ENCODE results near the gene ZNF175. TPM values are rescaled to one million over a fixed set of nuclear protein-coding genes. Genes with fewer than 3 reads are reported as not detected.
"Not testable (repeated sequence)": the region's sequence is repeated elsewhere in the genome, so short reads cannot be mapped to it uniquely, and the experiment has no call there.

Gene ZNF175
- total and polyA plus RNA-seq, 12 donors = 2.1 to 14.5 (median 6.6) TPM

DNA sequence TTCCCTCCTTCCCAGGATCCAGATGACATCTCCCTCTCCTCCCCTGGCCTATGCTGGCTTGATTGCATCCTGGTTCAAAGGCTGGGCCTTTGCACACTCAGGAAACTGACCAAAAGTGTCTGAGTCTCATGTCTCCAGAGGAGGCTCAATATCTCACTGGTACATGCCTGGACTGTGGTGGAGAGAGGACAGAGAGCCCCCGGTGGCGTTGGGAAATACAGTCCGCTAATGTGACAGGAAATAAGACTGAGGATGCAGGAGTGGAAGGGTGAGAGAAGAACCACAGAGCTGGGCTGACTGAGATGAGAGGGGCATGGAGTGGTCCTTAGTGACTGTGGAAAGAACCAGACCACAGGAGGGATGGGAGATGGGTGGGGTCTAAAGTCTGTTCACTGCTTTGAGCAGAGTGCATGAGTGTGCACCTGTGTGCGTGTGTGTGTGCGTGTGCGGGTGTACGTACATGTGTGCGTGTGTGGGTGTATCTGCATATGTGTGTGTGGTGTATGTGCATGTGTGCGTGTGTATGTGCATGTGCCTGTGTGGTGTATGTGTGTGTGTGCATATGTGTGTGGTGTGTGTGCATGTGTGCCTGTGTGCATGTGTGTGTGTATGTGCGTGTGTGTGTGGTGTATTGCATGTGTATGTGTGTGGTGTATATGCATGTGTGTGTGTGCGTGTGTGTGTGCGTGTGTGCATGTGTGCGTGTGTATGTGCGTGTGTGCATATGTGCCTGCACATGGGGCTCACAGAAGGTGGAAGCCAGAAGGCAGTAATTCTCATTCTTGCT, 57.3 kb downstream of the ZNF175 start:
- no peak for DNase-seq
- TF ChIP-seq, protein P1, sequence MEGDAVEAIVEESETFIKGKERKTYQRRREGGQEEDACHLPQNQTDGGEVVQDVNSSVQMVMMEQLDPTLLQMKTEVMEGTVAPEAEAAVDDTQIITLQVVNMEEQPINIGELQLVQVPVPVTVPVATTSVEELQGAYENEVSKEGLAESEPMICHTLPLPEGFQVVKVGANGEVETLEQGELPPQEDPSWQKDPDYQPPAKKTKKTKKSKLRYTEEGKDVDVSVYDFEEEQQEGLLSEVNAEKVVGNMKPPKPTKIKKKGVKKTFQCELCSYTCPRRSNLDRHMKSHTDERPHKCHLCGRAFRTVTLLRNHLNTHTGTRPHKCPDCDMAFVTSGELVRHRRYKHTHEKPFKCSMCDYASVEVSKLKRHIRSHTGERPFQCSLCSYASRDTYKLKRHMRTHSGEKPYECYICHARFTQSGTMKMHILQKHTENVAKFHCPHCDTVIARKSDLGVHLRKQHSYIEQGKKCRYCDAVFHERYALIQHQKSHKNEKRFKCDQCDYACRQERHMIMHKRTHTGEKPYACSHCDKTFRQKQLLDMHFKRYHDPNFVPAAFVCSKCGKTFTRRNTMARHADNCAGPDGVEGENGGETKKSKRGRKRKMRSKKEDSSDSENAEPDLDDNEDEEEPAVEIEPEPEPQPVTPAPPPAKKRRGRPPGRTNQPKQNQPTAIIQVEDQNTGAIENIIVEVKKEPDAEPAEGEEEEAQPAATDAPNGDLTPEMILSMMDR (IDR thresholded peaks at IDR 0.05) = no peak
- TF ChIP-seq POLR2A (IDR thresholded peaks at IDR 0.05) = no peak
- no peak overlapping the region for H3K4me3 ChIP-seq
- no peaks in the 10 kb centered on the region for H3K4me1 ChIP-seq (replicated peaks in 1 of 2)
- no peaks in the 10 kb centered on the region for H3K9me3 ChIP-seq (replicated peaks in 1 of 3)
- no peak overlapping the region for H3K27ac ChIP-seq
- intact Hi-C loops (cut with DNase I) = no loop called here
- WGBS, 4 donors = 72 to 81% (median 78%) methylated on average over 14 of the region's 14 CpGs
- no peaks in the 10 kb centered on the region for H3K27me3 ChIP-seq
- H3K36me3 ChIP-seq (replicated peaks in 1 of 2) = no peaks in the 10 kb centered on the region

- WGBS, 4 donors = 50 to 52% (median 50%) methylated on average over 9 to 10 of the region's 13 CpGs; no CpG with 5 or more reads in 1 of the 4 donors
- H3K27me3 ChIP-seq; H3K27ac ChIP-seq; intact Hi-C loops (cut with DNase I); H3K4me3 ChIP-seq; H3K4me1 ChIP-seq (replicated peaks in 1 of 2); DNase-seq; H3K9me3 ChIP-seq (replicated peaks in 1 of 3); H3K36me3 ChIP-seq (replicated peaks in 1 of 2): not testable (repeated sequence)
Measured at GRCh38 chr19:51630315-51630714, 59.2 kb downstream of the ZNF175 start, which contains the start of gene SIGLEC5. SIGLEC5 (minus strand) TSS chr19:51630401; CDS start chr19:51630335, 66 bp downstream.

DNA sequence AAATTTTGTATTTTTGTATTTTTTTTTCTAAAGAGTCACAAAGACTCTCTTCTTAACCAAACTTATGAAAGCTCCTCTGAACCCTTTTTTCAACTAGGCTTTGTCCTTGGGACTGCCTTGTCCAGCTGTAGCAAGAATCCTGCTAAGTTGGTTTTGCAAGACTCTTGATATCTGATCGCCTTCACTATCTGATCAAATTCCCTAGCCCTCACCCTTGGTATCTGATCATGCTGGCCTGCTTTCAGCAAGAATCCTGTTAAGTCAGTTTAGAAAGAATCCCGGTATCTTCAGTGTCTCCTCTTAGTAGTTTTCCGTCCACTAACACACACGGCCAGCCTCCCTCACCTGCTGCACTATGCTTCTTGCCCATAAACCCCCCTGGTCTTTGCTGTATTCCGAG, 61.0 kb downstream of the ZNF175 start:
- Histone ChIP-seq H3K9me3 (replicated peaks in 1 of 3) (no peaks in the 10 kb centered on the region), H3K36me3 (replicated peaks in 1 of 2) (no peaks in the 10 kb centered on the region), H3K4me3 (no peak overlapping the region), H3K27me3 (no peaks in the 10 kb centered on the region), H3K27ac (no peak overlapping the region), H3K4me1 (replicated peaks in 1 of 2) (no peaks in the 10 kb centered on the region)
- intact Hi-C loops (cut with DNase I) = no loop called here
- DNase-seq = peak in 1 of 7 donors; percentile 8
- WGBS, 4 donors = 57 to 64% (median 60%) methylated on average over 5 of the region's 5 CpGs; no CpG with 5 or more reads in 1 of the 4 donors
- TF ChIP-seq, protein P1 (IDR thresholded peaks at IDR 0.05) = no peak
- TF ChIP-seq POLR2A (IDR thresholded peaks at IDR 0.05) = no peak

DNA sequence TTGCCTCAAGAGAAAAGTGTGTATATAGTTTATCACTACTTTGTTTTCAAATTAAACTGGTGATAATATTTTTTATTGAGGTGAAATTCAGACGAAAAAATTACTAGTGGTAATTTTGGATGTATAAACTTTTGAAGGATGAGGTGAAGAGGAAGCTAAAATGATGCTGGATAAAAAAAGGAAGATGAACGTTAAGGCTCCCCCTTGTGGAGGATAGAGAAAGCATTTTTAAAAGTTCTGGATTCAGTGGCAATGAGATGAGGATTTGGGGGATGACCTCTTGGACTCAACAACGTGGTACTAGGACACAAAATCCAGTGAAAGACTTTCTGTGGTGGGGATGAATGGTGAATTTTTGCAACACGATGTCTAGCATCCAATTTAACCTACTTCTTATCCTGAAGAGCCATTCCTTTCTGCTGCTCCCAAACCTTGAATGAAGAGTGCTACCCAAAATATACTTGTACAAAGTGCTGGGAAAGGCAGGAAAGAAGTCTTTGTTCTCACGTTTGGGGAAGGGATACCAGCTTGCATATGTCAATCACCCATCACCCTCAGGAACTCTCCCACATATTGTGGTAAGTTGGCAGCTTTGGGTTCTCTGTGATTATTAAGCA, 66.4 kb downstream of the ZNF175 start:
- Histone ChIP-seq H3K4me1 (replicated peaks in 1 of 2) (no peaks in the 10 kb centered on the region), H3K9me3 (replicated peaks in 1 of 3) (no peaks in the 10 kb centered on the region), H3K27ac (no peak overlapping the region), H3K27me3 (peaks cover 7% of the 10 kb centered on the region), H3K36me3 (replicated peaks in 1 of 2) (no peaks in the 10 kb centered on the region), H3K4me3 (no peak overlapping the region)
- no peak for DNase-seq
- intact Hi-C loops (cut with DNase I) = no loop called here
- TF ChIP-seq, protein P1 (IDR thresholded peaks at IDR 0.05) = peak in 3 of 6 experiments; percentile 33 to 39 (median 37)
- TF ChIP-seq POLR2A (IDR thresholded peaks at IDR 0.05) = no peak
- 18 to 23% (median 18%) methylated on average over 5 of the region's 5 CpGs; no CpG with 5 or more reads in 1 of the 4 donors for WGBS, 4 donors
